SK-N-SH treated with all-trans-retinoic acid at 6 μM for 48 hours (cell line): ENCODE data around the gene MYT1.

Source experiments
- ARNTL ChIP-seq: fragments of 450-650 bp; formaldehyde crosslinking; IDR thresholded peaks from 2 replicates; pipeline ENCODE4 v1.5.0; 2020; ENCODE audit warnings: low read depth, mild to moderate bottlenecking, moderate library complexity, borderline replicate concordance
- PATZ1 ChIP-seq: fragments of 250-450 bp; sonication (Bioruptor Pico); IDR thresholded peaks from 2 replicates; pipeline ENCODE4 v1.8.0; 2020; ENCODE audit warnings: mild to moderate bottlenecking, moderate library complexity, borderline replicate concordance
- POU6F1 ChIP-seq: fragments of 250-450 bp; sonication (Bioruptor Pico); IDR thresholded peaks from 2 replicates; pipeline ENCODE4 v1.8.0; 2021; ENCODE audit warnings: low read depth, mild to moderate bottlenecking, moderate library complexity, borderline replicate concordance
- RARB ChIP-seq: fragments of 250-450 bp; sonication (Bioruptor Pico); IDR thresholded peaks from 2 replicates; pipeline ENCODE4 v1.8.0; 2021; ENCODE audit warnings: mild to moderate bottlenecking, moderate library complexity
- TCF4 ChIP-seq: fragments of 250-450 bp; sonication (Bioruptor Pico); IDR thresholded peaks from 2 replicates; pipeline ENCODE4 v1.8.0; 2021; ENCODE audit warnings: mild to moderate bottlenecking, moderate library complexity, borderline replicate concordance

- TF ChIP-seq PATZ1 (CRISPR knock-in tag) = no peak
- TF ChIP-seq RARB (CRISPR knock-in tag) = no peak
- no peak for TF ChIP-seq POU6F1 (CRISPR knock-in tag)
- no peak for TF ChIP-seq TCF4
- TF ChIP-seq ARNTL (CRISPR knock-in tag) = no peak
Measured at GRCh38 chr20:64201653-64202052, 37.4 kb downstream of the MYT1 start.
